Activated naive CD8-positive, alpha-beta T cell (primary cell): Measurements from ENCODE around the gene PPL.

ENCODE experiments used
- H3K27ac Mint-ChIP-seq: one replicate; pipeline ENCODE4 v1.8.0; 2021; ENCODE audit warnings: mixed read lengths
- H3K27me3 Mint-ChIP-seq: one replicate; pipeline ENCODE4 v1.8.0; 2021; ENCODE audit warnings: mixed read lengths
- H3K36me3 Mint-ChIP-seq: one replicate; pipeline ENCODE4 v1.8.0; 2021; ENCODE audit warnings: mixed read lengths
- H3K4me1 Mint-ChIP-seq: one replicate; pipeline ENCODE4 v1.8.0; 2021; ENCODE audit warnings: low read depth, mixed read lengths
- H3K4me3 Mint-ChIP-seq: one replicate; pipeline ENCODE4 v1.8.0; 2021; ENCODE audit warnings: mild to moderate bottlenecking, mixed read lengths
- H3K9me3 Mint-ChIP-seq: one replicate; pipeline ENCODE4 v1.8.0; 2021; ENCODE audit warnings: low read depth, mixed read lengths

The PPL gene

DNA sequence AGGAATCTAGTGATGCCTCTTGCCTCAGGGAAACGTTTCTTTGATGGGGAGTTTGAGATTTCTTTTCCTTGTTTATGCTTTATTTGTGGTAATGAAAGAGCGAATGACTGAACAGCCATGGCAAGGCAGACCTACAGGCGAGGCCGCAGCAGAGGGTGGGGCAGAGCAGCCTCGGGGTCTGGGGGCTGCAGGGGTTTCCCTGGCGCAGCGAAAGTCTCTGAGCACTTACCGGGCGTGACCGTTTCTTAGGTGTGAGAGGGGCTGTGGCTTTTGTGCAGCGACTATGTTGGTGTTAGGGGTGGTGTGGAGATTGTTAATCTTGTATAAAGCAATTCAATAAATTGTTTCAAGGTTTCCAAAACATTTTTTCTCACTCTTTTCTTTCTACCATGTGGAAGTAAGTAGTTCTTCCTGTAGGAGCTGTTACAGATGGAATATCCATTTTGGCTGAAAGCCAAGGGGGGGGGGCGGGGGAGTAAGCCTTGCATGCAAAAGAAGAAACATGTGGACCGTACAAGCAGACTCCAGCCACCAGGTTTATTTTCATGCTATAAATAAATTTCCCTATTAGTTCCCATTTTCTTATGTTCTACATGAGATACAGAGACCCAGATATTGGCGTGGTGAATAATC lies 54.8 kb downstream of the PPL start:
- Mint-ChIP-seq H3K4me1 (no peaks in the 10 kb centered on the region), H3K4me3 (no peak overlapping the region), H3K27me3 (no peaks in the 10 kb centered on the region), H3K9me3 (no peaks in the 10 kb centered on the region), H3K36me3 (peaks cover 5% of the 10 kb centered on the region), H3K27ac (no peak overlapping the region)

DNA sequence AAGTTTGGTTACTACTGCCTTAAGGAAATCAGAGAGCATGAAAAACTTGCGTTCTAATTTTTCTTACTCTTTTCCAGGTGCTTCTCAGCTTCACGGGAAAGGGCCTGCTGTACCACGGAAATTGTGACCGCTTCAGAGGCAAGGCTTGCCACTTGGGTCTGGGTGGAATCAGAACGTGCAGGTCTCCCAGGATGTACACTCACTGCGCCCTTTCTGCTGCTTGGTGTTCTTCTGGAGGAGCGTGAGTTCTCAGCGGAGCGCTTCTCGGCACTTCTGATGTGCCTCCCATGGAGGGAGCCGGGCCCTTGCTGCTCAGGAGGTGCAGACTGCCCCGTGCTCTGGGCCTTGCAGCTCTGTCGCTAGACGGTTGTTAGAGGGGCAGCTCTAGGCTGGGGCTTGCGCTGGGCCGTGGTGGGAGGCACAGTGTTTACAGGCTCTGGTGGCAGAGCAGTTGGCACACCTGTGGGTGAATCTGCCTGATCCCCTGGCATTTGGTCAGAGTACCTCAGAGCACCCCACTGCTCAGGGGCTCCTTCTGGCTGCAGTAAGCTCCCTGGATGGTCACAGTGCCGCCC lies 56.9 kb downstream of the PPL start:
- Mint-ChIP-seq H3K27me3 (no peaks in the 10 kb centered on the region), H3K4me1 (no peaks in the 10 kb centered on the region), H3K9me3 (no peaks in the 10 kb centered on the region), H3K36me3 (peaks cover 5% of the 10 kb centered on the region), H3K4me3 (no peak overlapping the region), H3K27ac (no peak overlapping the region)

DNA sequence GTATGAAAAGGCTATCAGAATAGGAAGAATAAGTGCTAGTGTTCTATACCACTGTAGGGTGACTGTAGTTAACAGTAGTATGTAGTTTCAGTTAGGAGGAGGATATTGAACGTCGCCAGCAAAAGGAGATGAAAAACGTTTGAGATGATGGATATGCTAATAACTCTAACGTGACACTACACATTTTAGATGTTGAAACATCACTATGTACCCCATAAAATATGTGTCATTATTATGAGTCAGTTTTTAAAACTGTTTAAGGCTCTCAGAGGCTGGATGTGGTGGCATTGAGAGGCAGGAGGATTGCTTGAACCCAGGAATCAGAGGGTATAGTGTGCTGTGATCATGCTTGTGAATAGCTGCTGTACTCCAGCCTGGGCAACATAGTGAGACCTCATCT lies 57.9 kb downstream of the PPL start:
- Mint-ChIP-seq H3K27ac (no peak overlapping the region), H3K9me3 (no peaks in the 10 kb centered on the region), H3K4me1 (no peaks in the 10 kb centered on the region), H3K36me3 (no peaks in the 10 kb centered on the region), H3K4me3 (no peak overlapping the region), H3K27me3 (no peaks in the 10 kb centered on the region)

DNA sequence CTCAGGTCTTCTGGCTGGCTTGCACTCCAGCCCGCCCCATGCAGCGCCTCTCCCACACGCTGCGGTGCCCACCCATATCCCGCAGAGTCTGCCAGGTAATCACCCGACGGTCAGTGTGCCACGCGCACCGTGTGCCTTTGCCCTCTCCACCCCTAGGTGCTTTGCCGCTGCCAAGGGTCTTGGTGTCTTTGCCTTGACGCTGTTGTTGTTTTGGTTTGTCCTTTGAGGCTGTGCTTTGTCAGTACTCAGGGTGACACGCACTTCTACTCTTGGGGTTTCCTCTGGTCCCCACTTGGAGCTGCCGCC lies 59.6 kb downstream of the PPL start:
- H3K9me3 Mint-ChIP-seq: no peaks in the 10 kb centered on the region
- H3K4me1 Mint-ChIP-seq: no peaks in the 10 kb centered on the region
- H3K27me3 Mint-ChIP-seq: no peaks in the 10 kb centered on the region
- H3K4me3 Mint-ChIP-seq: no peak overlapping the region
- H3K27ac Mint-ChIP-seq: no peak overlapping the region
- no peaks in the 10 kb centered on the region for H3K36me3 Mint-ChIP-seq

DNA sequence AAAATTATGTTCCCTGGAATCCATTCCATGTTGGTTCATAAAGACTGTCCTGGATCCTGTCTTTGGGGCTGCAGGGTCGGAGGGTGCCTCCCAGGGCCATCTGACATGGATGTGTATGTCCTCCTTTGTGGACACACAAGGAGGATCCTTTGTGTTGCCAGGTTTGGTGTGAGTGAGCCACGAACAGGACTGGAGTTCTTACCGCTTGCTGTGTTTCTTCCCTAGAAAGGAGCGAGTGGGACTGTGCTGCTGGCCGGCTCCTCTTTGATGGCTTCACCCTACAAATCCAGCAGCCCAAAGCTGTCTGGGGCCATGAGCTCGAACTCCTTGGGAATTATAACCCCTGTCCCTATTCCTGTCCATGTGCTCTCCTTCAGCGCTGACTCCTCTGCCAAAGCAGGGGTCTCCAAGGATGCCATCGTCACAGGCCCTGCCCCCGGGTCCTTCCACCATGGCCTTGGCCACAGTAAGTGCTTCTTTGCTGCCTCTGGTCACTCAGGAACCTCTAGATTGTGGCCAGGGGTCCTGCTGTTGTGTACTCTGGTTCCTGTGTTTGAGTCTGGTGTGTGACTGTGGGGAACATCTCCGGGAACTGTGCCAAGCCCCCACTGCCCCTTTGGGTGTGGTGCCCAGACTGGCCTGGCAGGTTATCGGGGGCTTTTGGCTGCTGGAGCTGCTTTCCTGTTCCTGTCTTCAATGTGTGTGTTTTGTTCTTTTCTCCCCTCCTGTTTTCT lies 60.1 kb downstream of the PPL start:
- Mint-ChIP-seq H3K9me3 (no peaks in the 10 kb centered on the region), H3K36me3 (peaks cover 3% of the 10 kb centered on the region), H3K27ac (no peak overlapping the region), H3K4me3 (no peak overlapping the region), H3K4me1 (no peaks in the 10 kb centered on the region), H3K27me3 (no peaks in the 10 kb centered on the region)

DNA sequence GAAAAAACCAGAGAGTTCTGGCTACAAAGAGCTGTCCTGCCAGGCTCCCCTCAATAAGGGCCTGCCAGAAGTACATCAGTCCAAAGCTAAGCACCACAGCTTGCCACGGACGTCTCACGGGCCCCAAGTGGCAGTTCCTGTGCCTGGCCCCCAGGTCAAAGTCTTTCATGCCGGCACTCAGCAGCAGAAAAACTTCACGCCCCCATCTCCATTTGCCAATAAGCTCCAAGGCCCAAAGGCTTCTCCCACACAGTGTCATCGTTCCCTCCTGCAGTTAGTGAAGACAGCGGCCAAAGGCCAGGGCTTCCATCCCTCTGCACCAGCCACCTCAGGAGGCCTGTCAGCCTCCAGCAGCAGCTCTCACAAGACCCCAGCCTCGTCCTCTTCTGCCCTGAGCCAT lies 62.3 kb downstream of the PPL start:
- H3K27me3 Mint-ChIP-seq: no peaks in the 10 kb centered on the region
- no peak overlapping the region for H3K27ac Mint-ChIP-seq
- no peaks in the 10 kb centered on the region for H3K4me1 Mint-ChIP-seq
- no peaks in the 10 kb centered on the region for H3K9me3 Mint-ChIP-seq
- peaks cover 3% of the 10 kb centered on the region for H3K36me3 Mint-ChIP-seq
- no peak overlapping the region for H3K4me3 Mint-ChIP-seq

DNA sequence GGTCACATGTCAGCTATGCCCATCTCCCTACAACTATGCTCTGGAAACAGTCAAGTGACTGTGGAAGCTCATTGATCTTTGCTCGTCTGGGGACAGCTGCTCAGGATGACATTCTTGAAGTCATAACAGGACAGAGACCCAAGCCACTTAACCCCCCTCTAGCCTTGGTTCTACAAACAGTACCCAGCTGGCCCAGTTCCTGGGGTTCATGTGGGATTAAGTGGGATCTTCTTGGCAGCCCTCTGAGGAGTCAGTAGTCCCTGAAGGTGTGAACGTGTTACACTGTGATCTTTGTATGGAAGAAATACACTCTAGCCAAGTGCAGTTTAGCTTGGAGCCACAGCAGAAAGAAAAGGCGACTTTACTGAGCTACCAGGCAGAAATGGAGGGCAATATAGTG lies 63.9 kb downstream of the PPL start:
- no peaks in the 10 kb centered on the region for H3K9me3 Mint-ChIP-seq
- H3K4me3 Mint-ChIP-seq: no peak overlapping the region

DNA sequence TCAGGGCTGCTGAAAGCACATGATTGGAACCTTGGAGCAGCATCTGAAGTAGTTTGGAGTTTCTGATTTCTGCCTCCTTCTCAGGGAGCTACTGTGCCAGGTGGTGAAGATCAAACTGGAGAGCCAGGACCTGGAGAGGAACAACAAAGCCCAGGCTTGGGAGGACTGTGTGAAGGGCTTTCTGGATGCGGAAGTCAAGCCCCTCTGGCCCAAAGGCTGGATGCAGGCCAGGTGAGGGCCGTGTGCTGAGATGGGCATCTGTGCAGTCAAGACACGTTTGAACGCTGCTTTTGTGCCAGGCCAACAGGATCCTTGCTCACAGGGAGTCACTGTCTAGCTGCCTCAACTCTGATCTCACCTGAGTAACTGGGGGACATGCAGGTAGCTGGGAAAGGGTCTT lies 65.9 kb downstream of the PPL start:
- Mint-ChIP-seq H3K27me3 (no peaks in the 10 kb centered on the region), H3K36me3 (peaks cover 3% of the 10 kb centered on the region), H3K9me3 (no peaks in the 10 kb centered on the region), H3K4me3 (no peak overlapping the region), H3K4me1 (peaks cover 5% of the 10 kb centered on the region), H3K27ac (no peak overlapping the region)

More for the DNA sequence above, 63.9 kb downstream of the PPL start:
- H3K4me1 Mint-ChIP-seq: no peaks in the 10 kb centered on the region
- H3K27me3 Mint-ChIP-seq: no peaks in the 10 kb centered on the region
- H3K27ac Mint-ChIP-seq: no peak overlapping the region
- H3K36me3 Mint-ChIP-seq: peaks cover 3% of the 10 kb centered on the region

DNA sequence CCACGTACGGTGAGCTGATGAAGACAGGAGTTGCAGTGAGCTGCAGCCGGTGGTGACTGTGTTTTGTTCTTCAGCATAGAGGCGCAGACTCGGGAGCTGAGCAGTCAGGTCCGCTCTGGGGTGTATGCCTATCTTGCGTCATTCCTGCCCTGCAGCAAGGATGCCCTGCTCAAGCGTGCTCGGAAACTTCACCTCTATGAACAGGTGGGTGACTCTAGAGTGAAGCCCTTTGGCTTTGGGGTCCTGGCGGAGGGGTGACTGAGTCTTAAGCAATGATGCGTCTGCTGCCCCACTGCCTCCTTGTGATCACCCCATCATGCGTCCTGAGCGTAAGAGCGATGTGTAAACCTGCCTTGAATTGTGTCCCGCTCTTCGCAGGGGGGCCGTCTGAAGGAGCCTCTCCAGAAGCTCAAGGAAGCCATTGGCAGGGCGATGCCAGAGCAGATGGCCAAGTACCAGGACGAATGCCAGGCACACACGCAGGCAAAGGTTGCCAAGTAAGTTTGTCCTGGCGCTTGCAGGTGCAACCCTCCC lies 66.7 kb downstream of the PPL start:
- no peaks in the 10 kb centered on the region for H3K9me3 Mint-ChIP-seq
- H3K4me3 Mint-ChIP-seq: no peak overlapping the region
- H3K36me3 Mint-ChIP-seq: peaks cover 3% of the 10 kb centered on the region
- H3K4me1 Mint-ChIP-seq: peaks cover 5% of the 10 kb centered on the region
- no peaks in the 10 kb centered on the region for H3K27me3 Mint-ChIP-seq
- H3K27ac Mint-ChIP-seq: no peak overlapping the region

DNA sequence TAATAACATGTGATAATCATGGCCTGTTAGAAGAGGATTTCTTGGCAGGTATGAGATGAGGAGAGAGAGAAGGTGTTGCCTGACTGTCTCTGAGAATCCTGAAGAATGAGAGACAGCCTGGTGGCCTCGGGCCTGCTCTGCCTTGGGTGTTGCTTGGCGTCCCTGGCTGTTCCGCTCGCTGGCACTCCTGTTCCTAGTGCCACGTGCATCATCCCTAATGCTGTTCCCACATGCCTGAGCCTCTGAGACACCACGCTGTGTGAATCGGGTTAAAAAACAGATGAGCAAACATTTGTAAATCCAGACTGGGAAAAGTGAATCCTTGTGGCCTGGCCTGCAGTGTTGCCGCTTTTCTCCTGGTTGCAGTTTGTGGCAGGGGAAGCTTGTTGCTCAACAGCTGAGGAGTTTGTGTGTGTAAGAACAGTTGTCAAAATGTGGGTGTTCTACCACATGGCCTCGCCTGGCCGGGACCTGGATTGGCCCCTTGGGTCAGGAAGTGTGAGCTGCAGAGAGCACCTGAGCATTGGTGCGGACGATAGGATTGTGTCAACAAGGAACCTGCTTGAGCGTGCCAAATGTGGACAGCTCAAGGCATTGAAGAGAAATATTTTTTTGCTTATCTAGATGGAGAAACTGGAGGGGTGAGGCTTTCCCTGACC lies 67.7 kb downstream of the PPL start:
- H3K27ac Mint-ChIP-seq: no peak overlapping the region
- no peak overlapping the region for H3K4me3 Mint-ChIP-seq
- peaks cover 5% of the 10 kb centered on the region for H3K4me1 Mint-ChIP-seq

DNA sequence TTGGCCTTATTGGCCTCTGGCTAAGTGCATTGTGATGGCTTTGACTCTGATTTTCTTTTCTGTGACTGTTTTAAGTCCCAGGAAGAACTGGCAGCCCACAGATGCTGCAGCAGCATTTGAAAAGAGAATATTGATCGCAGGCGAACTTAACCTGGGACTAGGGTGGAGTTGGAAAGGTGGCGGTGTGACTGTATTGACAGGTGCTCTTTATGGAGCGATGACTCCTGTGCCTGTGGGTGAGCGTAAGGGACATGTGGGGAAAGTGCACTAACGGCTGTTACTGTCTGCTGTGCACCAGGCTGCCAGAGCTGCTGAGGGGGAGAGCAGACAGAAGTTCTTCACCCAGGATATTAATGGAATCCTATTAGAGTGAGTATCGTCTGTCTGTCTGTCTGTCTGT lies 68.4 kb downstream of the PPL start:
- Mint-ChIP-seq H3K9me3 (no peaks in the 10 kb centered on the region), H3K27me3 (no peaks in the 10 kb centered on the region)

More for the DNA sequence above, 67.7 kb downstream of the PPL start:
- Mint-ChIP-seq H3K36me3 (peaks cover 3% of the 10 kb centered on the region), H3K9me3 (no peaks in the 10 kb centered on the region), H3K27me3 (no peaks in the 10 kb centered on the region)

DNA sequence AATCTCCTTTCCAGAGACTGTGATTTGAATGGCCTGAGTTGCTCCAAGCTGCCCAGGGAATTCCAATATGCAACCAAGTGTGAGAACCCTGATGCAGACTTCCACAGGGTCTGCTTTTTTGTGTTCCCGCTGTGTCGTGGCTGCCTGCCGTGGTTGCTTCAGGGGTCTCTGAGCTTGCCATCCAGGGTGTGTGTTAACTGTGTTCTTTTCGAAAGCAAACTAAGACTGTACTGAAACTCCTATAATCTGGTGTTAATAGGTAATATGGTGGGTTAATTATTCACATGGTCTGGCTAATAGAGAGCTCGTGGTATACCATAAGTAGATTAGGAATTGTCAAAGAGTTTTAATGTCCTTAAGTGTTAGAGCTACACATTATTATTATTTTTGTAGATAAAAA lies 68.9 kb downstream of the PPL start:
- Mint-ChIP-seq H3K4me3 (no peak overlapping the region), H3K9me3 (no peaks in the 10 kb centered on the region), H3K36me3 (peaks cover 3% of the 10 kb centered on the region), H3K27me3 (no peaks in the 10 kb centered on the region), H3K27ac (no peak overlapping the region), H3K4me1 (peaks cover 5% of the 10 kb centered on the region)

More for the DNA sequence above, 68.4 kb downstream of the PPL start:
- Mint-ChIP-seq H3K4me1 (peaks cover 5% of the 10 kb centered on the region), H3K4me3 (no peak overlapping the region), H3K36me3 (peaks cover 3% of the 10 kb centered on the region), H3K27ac (peak overlapping the region; percentile 4)

DNA sequence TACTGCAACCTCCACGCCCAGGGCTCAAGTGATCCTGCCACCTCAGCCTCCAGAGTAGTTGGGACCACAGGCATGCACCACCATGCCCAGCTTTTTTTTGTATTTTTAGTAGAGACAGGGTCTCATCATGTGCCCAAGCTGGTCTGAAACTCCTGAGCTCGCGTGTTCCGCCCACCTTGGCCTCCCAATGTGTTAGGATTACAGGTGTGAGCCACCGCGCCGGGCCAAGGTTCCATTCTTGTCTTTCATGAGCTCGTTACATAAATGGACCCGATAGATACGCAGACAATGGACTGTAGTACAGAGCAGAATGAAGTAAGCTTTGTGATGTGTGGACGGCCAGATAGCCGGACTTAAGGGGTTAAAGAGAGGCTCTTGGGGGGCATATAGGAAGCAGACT lies 70.4 kb downstream of the PPL start:
- no peaks in the 10 kb centered on the region for H3K9me3 Mint-ChIP-seq
- no peaks in the 10 kb centered on the region for H3K27me3 Mint-ChIP-seq
- peak overlapping the region; percentile 66 for H3K27ac Mint-ChIP-seq
- no peaks in the 10 kb centered on the region for H3K36me3 Mint-ChIP-seq
- peaks cover 5% of the 10 kb centered on the region for H3K4me1 Mint-ChIP-seq
- H3K4me3 Mint-ChIP-seq: no peak overlapping the region

DNA sequence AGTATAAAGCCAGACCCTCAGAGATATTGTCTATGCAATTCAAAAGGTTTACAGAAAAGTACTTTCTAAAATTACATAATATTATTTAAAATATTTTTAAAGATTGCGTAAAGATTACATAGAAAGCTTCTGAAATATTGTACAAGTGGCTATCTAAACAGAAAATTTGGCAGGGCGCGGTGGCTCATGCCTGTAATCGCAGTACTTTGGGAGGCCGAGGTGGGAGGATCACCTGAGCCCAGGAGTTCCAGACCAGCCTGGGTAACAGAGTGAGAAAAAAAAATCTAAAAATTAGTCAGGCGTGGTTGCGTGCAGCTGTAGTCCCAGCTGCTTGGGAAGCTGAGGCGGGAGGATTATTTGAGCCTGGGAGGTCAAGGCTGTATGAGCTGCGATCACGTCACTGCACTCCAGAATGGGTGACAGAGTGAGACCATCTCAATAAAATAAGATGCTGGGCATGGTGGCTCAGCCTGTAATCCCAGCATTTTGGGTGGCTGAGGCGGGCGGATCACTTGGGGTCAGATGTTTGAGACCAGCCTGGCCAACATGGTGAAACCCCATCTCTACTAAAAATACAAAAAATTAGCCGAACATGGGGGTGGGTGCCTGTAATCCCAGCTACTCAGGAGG lies 71.6 kb downstream of the PPL start:
- no peak overlapping the region for H3K27ac Mint-ChIP-seq
- H3K4me1 Mint-ChIP-seq: peaks cover 6% of the 10 kb centered on the region
- no peaks in the 10 kb centered on the region for H3K9me3 Mint-ChIP-seq
- no peak overlapping the region for H3K4me3 Mint-ChIP-seq
- H3K27me3 Mint-ChIP-seq: no peaks in the 10 kb centered on the region
- peaks cover 4% of the 10 kb centered on the region for H3K36me3 Mint-ChIP-seq

DNA sequence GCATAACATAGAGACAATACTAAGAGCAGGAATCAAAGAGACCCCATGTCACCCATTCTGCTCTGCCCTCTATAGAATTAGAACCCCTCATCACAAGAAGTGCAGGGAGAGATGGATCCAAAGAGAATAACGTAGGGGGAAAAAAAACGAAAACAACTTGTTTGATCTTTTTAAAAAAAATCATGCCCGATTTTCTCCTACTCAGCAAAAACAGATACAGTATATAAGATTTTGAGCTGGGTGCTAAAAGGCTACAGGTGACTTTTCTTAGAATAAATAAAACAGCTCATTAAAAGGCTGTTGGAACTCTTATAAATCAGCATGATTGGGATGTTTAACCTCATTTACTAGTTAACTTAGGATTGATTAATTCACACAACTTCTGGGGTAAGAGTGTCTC lies 72.2 kb downstream of the PPL start:
- H3K36me3 Mint-ChIP-seq: peaks cover 4% of the 10 kb centered on the region
- no peaks in the 10 kb centered on the region for H3K27me3 Mint-ChIP-seq
- no peak overlapping the region for H3K4me3 Mint-ChIP-seq
- no peak overlapping the region for H3K27ac Mint-ChIP-seq
- no peaks in the 10 kb centered on the region for H3K9me3 Mint-ChIP-seq
- H3K4me1 Mint-ChIP-seq: peaks cover 6% of the 10 kb centered on the region
